Renal cortex interstitium (tissue), 11 donors: ENCODE data around the gene NBPF6. TPM values are rescaled to one million over a fixed set of nuclear protein-coding genes. Genes with fewer than 3 reads are reported as not detected.
A peak's percentile ranks its signal among the peaks of the same experiment; 100 is the strongest.
"Not testable (repeated sequence)": the region's sequence is repeated elsewhere in the genome, so short reads cannot be mapped to it uniquely, and the experiment has no call there.

ENCODE experiments used
- DNase-seq, 11 donors: peaks; one replicate each; pipeline ENCODE4 v3.0.0-alpha.2; 2013; ENCODE audit warnings: low read depth in 9 of 11, low spot score in 4 of 11; ENCODE audit errors: extremely low read depth in 1 of 11
- polyA plus RNA-seq, 3 donors: library from polyadenylated mRNA; unstranded; fragments of 120-200 nt; gene quantifications; one replicate each; pipeline ENCODE4 v1.2.1, GENCODE V29; 2013; ENCODE audit not compliant: insufficient read length in 3 of 3

Gene NBPF6
- polyA plus RNA-seq, 3 donors: 0.06 TPM; not detected in 2

DNA sequence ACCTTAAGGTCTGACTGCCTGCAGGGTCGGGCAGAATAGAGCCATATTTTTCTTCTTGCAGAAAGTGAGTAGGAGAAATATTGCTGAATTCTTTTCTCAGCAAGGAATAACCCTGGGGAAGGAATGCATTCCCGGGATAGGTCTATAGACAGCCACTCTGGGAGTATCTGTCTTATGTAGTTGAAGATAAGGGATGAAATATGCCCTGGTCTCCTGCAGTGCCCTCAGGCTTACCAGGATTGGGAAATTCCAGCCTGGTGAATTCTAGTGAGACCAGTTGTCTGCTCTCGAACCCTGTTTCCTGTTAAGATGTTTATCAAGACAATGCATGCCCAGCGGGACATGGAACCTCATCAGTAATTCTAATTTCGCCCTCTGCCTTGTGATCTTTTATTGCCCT, 35.8 kb downstream of the NBPF6 start:
- DNase-seq: not testable (repeated sequence)

DNA sequence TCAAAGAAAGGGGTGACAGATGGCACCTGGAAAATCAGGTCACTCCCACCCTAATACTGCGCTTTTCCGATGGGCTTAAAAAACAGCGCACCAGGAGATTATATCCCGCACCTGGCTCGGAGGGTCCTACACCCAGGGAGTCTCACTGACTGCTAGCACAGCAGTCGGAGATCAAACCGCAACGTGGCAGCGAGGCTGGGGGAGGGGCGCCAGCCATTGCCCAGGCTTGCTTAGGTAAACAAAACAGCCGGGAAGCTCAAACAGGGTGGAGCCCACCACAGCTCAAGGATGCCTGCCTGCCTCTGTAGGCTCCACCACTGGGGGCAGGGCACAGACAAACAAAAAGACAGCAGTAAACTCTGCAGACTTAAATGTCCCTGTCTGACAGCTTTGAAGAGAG, 36.6 kb downstream of the NBPF6 start:
- DNase-seq: not testable (repeated sequence)

- DNase-seq: not testable (repeated sequence)
These were observed 44.9 kb downstream of the NBPF6 start for GRCh38 chr1:108495008-108495407.

DNA sequence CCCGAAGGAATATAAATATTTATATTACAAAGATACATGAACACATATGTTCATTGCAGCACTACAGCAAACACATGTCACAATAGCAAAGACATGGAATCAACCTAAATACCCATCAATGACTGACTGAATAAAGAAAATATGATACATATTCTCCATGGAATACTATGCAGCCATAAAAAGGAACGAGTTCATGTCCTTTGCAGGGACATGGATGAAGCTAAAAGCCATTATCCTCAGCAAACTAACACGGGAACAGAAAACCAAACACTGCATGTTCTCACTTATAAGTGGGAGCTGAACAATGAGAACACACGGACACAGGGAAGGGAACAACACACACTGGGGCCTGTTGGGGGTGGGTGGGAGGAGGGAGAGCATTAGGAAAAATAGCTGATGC, 46.7 kb downstream of the NBPF6 start:
- DNase-seq: not testable (repeated sequence)

GRCh38 chr1:108502138-108502537, 52.0 kb downstream of the NBPF6 start:
- DNase-seq: no peak

DNA sequence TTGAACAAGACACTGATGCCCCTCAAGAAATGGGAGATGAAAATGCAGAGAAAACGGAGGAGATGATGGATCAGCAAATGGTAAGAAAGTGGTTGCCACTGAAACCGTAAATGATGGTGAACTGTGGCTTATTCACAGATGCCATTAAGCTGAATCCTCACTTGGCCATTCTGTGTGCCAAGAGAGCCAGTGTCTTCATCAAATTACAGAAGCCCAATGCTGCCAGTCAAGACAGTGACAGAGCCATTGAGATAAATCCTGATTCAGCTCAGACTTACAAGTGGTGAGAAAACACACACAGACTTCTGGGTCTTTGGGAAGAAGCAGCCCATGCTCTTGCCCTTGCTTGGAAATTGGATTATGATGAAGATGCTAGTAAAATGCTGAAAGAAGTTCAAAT, 52.5 kb downstream of the NBPF6 start:
- DNase-seq: no peak

GRCh38 chr1:108503062-108503733, 53.1 kb downstream of the NBPF6 start:
- DNase-seq: peak in 1 of 11 donors; percentile 14

- DNase-seq: no peak
These were observed 54.3 kb downstream of the NBPF6 start for GRCh38 chr1:108504447-108504846.

DNA sequence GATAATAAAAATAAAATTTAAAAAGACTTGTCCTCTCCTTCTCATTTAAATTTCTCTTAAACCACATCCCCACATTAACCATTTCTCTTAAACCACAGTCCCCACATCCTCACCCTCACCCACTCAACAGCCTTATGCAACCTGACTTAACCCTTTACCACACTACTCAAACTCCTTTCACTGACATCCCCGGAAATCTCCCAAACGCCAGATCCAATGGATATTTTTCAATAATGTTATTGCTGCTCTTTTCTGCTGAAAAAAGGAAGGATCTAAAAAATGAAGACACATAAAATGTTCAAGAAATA, 55.6 kb downstream of the NBPF6 start:
- no peak for DNase-seq

DNA sequence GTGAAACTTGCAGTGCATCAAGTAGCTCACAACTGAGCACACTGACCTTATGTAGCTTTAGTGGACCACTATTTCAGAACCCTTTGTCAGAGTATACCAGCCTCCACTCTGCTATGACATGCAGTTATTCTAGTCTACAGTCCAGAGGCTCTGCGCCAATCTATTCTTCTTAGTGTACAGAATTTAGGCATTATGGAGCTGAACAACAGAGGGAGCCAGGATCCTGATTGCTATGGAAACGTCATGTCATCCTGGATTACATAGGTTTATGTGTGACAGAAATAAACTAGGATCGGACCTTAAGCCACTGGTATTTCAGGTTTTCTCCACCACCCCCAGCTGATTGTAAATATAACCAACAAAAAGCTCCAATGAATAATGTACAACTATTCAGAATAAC, 61.6 kb downstream of the NBPF6 start:
- no peak for DNase-seq

DNA sequence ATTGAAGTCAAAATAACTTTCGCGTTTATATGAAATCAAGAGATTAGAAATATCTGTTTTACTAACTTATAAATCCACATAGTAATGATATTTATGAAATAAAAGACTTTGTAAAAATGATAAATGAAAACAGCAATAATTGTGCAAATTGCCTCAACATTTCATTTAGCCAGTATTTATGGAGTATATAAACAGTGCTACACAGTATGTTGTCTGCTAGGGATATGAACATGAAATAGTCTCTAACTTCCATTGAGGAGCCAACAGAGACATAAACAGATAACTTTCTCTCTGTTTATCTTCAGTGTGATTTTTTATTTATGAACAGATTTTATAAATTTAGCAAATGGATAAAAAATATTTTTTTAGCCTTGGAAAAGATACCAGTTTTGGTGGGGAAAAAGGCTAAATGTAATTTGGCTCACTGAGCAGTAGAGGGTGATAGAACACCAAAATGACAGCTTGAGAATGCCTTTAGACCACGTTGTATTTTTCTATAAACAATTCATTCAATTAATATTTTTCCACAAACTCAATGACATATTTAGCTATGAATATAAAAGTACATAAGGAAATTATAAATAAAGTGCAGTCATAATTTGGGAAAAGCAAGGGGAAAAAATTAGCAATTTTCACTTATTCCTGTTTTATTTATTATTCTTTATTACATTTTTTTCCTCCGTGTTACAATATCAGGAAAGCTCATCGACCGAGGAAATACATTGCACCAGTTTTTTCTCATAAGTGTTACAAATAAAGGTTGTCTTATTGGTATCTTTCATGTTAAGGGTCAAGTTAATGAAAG, 62.3 kb downstream of the NBPF6 start:
- peak in 2 of 11 donors; percentile 26 to 38 for DNase-seq

DNA sequence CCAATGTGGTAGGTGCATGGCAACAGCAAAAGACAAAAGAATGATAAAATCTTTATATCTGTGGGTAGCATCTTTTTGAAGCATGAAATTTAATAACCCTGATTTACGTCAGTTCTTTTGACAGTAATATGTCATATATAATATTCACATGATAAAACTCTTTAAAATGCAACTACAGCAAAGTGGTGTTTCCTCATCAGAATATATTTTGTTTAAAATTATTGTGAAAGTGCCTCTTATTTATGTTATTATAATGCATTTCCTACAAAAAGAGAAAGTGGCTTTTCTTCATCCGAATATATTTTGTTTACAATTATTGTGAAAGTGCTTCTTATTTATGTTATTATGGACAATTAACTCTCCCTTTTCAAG, 62.9 kb downstream of the NBPF6 start:
- no peak for DNase-seq

GRCh38 chr1:108513914-108514313, 63.8 kb downstream of the NBPF6 start:
- not testable (repeated sequence) for DNase-seq

DNA sequence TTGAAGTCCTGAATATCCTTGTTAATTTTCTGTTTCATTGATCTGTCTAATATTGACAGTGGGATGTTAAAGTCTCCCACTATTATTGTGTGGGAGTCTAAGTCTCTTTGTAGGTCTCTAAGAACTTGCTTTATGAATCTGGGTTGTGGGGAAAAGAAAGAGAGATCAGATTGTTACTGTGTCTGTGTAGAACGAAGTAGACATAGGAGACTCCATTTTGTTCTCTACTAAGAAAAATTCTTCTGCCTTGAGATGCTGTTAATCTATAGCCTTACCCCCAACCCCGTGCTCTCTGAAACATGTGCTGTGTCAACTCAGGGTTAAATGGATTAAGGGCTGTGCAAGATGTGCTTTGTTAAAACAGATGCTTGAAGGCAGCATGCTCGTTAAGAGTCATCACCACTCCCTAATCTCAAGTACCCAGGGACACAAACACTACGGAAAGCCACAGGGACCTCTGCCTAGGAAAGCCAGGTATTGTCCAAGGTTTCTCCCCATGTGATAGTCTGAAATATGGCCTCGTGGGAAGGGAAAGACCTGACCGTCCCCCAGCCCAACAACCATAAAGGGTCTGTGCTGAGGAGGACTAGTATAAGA, 67.3 kb downstream of the NBPF6 start:
- not testable (repeated sequence) for DNase-seq

Other genes with a start within 250 kb of the NBPF6 start
- 10 to 100 TPM; 41.1 to 53.9 (median 44.5) TPM for gene SLC25A24, start 250.0 kb upstream of the NBPF6 start, polyA plus RNA-seq
- not detected for gene NBPF4, start 206.3 kb upstream of the NBPF6 start, polyA plus RNA-seq
- 10 to 100 TPM; 15.7 to 18.3 (median 17.8) TPM for gene EEIG2, start 109.8 kb downstream of the NBPF6 start, polyA plus RNA-seq
- 10 to 100 TPM; 11.1 to 13.0 (median 11.6) TPM for gene HENMT1, start 210.8 kb downstream of the NBPF6 start, polyA plus RNA-seq
- gene PRPF38B, start 242.0 kb downstream of the NBPF6 start, polyA plus RNA-seq: 10 to 100 TPM; 65.8 to 90.6 (median 77.8) TPM